Loucy (cell line): ENCODE data around the gene TMEM156.
"Not testable (repeated sequence)": the region's sequence is repeated elsewhere in the genome, so short reads cannot be mapped to it uniquely, and the experiment has no call there.

ENCODE experiments used
- H2AFZ ChIP-seq: fragments of 200-600 bp; sonication (generic); 2 replicates; pipeline ENCODE4 v1.6.0; 2016; ENCODE audit warnings: antibody characterized with exemption, mild to moderate bottlenecking, low read length, moderate library complexity
- H3F3A ChIP-seq: fragments of 200-600 bp; 2 replicates; pipeline ENCODE4 v1.6.0; 2016; ENCODE audit warnings: antibody characterized with exemption, low read depth, mild to moderate bottlenecking
- H3K27me3 ChIP-seq: fragments of 200-600 bp; sonication (generic); 2 replicates; pipeline ENCODE4 v1.6.1; 2014; ENCODE audit warnings: low read length, mild to moderate bottlenecking; ENCODE audit not compliant: insufficient read depth, poor library complexity, severe bottlenecking
- H3K36me3 ChIP-seq: fragments of 200-600 bp; sonication (generic); 2 replicates; pipeline ENCODE4 v1.6.1; 2016; ENCODE audit warnings: low read length; ENCODE audit not compliant: insufficient read depth
- H3K4me1 ChIP-seq: fragments of 200-600 bp; sonication (generic); 2 replicates; pipeline ENCODE4 v1.5.1; 2014; ENCODE audit warnings: low read length, mild to moderate bottlenecking; ENCODE audit not compliant: insufficient read depth, poor library complexity, severe bottlenecking
- H3K4me2 ChIP-seq: fragments of 200-600 bp; sonication (generic); 2 replicates; pipeline ENCODE4 v1.6.0; 2014; ENCODE audit warnings: antibody characterized with exemption, low read length, low read depth, mild to moderate bottlenecking; ENCODE audit not compliant: poor library complexity, severe bottlenecking
- H3K4me3 ChIP-seq: fragments of 200-600 bp; sonication (generic); 2 replicates; pipeline ENCODE4 v1.5.1; 2014; ENCODE audit warnings: low read length, mild to moderate bottlenecking, mixed read lengths; ENCODE audit not compliant: poor library complexity, severe bottlenecking
- H3K79me2 ChIP-seq: fragments of 200-600 bp; sonication (generic); 2 replicates; pipeline ENCODE4 v1.6.1; 2014; ENCODE audit warnings: low read length; ENCODE audit not compliant: insufficient read depth
- H3K9ac ChIP-seq: fragments of 200-600 bp; sonication (generic); 2 replicates; pipeline ENCODE4 v1.6.0; 2014; ENCODE audit warnings: mild to moderate bottlenecking, low read depth, low read length, moderate library complexity; ENCODE audit not compliant: poor library complexity, severe bottlenecking
- H3K9me2 ChIP-seq: fragments of 200-600 bp; sonication (generic); replicated peaks from 2 replicates; pipeline ENCODE4 v1.6.1; 2016; ENCODE audit warnings: low read depth, low read length, mixed read lengths
- H3K9me3 ChIP-seq: fragments of 200-600 bp; sonication (generic); 2 replicates; pipeline ENCODE4 v1.6.1; 2014; ENCODE audit warnings: mild to moderate bottlenecking, antibody characterized with exemption, low read length, low read depth; ENCODE audit not compliant: insufficient read depth
- H4K20me1 ChIP-seq: fragments of 200-600 bp; sonication (generic); 2 replicates; pipeline ENCODE4 v1.6.0; 2014; ENCODE audit warnings: antibody characterized with exemption, low read length, mild to moderate bottlenecking; ENCODE audit not compliant: insufficient read depth, poor library complexity, severe bottlenecking
- CTCF ChIP-seq: fragments of 200-600 bp; sonication (generic); conservative IDR thresholded peaks from 2 replicates; pipeline ENCODE4 v1.5.1; 2014; ENCODE audit warnings: mild to moderate bottlenecking, antibody characterized with exemption, low read length
- EZH2phosphoT487 ChIP-seq: fragments of 200-600 bp; IDR thresholded peaks from 2 replicates; pipeline ENCODE4 v1.6.1; 2018; ENCODE audit warnings: antibody characterized with exemption, mild to moderate bottlenecking, moderate library complexity, borderline replicate concordance

The TMEM156 gene

DNA sequence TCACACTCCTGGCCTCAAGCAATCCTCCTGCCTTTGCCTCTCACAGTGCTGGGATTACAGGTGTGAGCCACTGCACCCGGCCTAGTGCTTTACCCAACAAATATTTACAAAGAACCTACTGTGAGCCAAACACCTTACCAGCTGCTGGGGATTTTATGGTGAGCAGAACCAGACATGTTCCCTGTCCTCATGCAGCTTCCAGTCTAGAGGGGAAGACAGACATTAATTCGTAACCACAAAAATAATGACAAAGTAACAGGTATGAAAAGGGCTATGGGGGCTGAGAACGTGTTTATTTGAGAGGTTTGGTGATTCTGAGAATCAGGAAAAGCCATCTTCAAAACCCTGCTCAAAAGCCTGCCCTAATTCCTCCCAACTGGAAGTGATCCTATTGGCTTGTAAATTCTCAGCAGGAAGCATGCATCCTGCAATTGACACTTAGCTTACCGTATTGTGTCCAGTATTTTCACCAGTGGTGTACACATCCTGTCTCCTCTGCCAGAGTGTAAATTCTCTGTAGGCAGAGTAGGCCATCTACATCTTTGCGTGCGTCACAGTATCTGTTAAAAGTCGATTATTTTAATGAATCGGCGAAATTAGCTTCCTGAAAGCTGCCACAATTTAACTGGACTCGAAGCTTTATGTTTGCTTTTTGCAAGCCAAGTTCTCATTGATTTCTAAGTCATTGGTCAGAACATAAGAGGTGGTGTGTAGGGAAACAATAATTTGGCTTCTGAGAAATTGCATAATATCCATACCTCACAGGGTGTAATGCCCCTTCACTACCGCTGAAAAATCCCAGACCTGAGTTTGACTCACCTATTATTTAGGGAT lies 67.0 kb downstream of the TMEM156 start:
- no peaks in the 10 kb centered on the region for H3K9me3 ChIP-seq
- H3K36me3 ChIP-seq = no peaks in the 10 kb centered on the region
- H3K4me1 ChIP-seq = peaks cover 17% of the 10 kb centered on the region
- no peaks in the 10 kb centered on the region for H3K9me2 ChIP-seq
- peak overlapping the region; percentile 50 for H3K4me2 ChIP-seq
- no peak overlapping the region for H3K4me3 ChIP-seq
- no peak for TF ChIP-seq EZH2phosphoT487
- no peak for TF ChIP-seq CTCF
- H3K79me2 ChIP-seq = no peaks in the 10 kb centered on the region
- H3F3A ChIP-seq = no peaks in the 10 kb centered on the region
- no peaks in the 10 kb centered on the region for H3K27me3 ChIP-seq
- H2AFZ ChIP-seq = no peak overlapping the region
- H3K9ac ChIP-seq = no peak overlapping the region
- H4K20me1 ChIP-seq = no peaks in the 10 kb centered on the region

- H3K79me2 ChIP-seq, H4K20me1 ChIP-seq, H3F3A ChIP-seq, H2AFZ ChIP-seq, H3K9me2 ChIP-seq, H3K27me3 ChIP-seq, H3K9me3 ChIP-seq, H3K36me3 ChIP-seq: not testable (repeated sequence)
- Histone ChIP-seq H3K4me3 (peak overlapping the region; percentile 1), H3K4me2 (peak overlapping the region; percentile 32), H3K9ac (peak overlapping the region; percentile 33), H3K4me1 (peaks cover 23% of the 10 kb centered on the region)
Observed at GRCh38 chr4:38959248-38959647, 73.0 kb downstream of the TMEM156 start.

GRCh38 chr4:38958453-38959190 lies 73.6 kb downstream of the TMEM156 start:
- Histone ChIP-seq H3K4me2 (peak overlapping the region; percentile 32), H3K36me3 (no peaks in the 10 kb centered on the region), H3K9me2 (no peaks in the 10 kb centered on the region), H3K4me3 (peak overlapping the region; percentile 9), H3K27me3 (no peaks in the 10 kb centered on the region), H3K9me3 (no peaks in the 10 kb centered on the region), H4K20me1 (no peaks in the 10 kb centered on the region), H2AFZ (no peak overlapping the region), H3K9ac (peak overlapping the region; percentile 33), H3F3A (0 out of 2 replicates have a peak, but pooled peaks cover 4% of the 10 kb centered on the region), H3K79me2 (no peaks in the 10 kb centered on the region), H3K4me1 (peaks cover 23% of the 10 kb centered on the region)
- peak; percentile 36 for TF ChIP-seq CTCF
- no peak for TF ChIP-seq EZH2phosphoT487
